T-helper 1 cell treated with Interleukin-12 subunit alpha and Interleukin-12 subunit beta and Interleukin-4 antibody, amounts not matched to agents 30 μg/mL and 1 μg/mL, for 36 hours (primary cell): Measurements from ENCODE around the gene NFATC1.
"Not testable (repeated sequence)": the region's sequence is repeated elsewhere in the genome, so short reads cannot be mapped to it uniquely, and the experiment has no call there.

ENCODE experiments used
- H3K27ac Mint-ChIP-seq: one replicate; pipeline ENCODE4 v1.8.0; 2021; ENCODE audit warnings: mild to moderate bottlenecking, mixed read lengths
- H3K27me3 Mint-ChIP-seq: one replicate; pipeline ENCODE4 v1.8.0; 2021; ENCODE audit warnings: low read depth, mixed read lengths
- H3K36me3 Mint-ChIP-seq: one replicate; pipeline ENCODE4 v1.8.0; 2021; ENCODE audit warnings: low read depth, mixed read lengths
- H3K4me1 Mint-ChIP-seq: one replicate; pipeline ENCODE4 v1.8.0; 2021; ENCODE audit warnings: low read depth, mixed read lengths
- H3K4me3 Mint-ChIP-seq: one replicate; pipeline ENCODE4 v1.8.0; 2021; ENCODE audit warnings: mild to moderate bottlenecking, moderate library complexity, mixed read lengths
- H3K9me3 Mint-ChIP-seq: one replicate; pipeline ENCODE4 v1.8.0; 2021; ENCODE audit warnings: mixed read lengths

NFATC1 gene

GRCh38 chr18:79476031-79476917 is 80.5 kb downstream of the NFATC1 start:
- H3K4me1 Mint-ChIP-seq = peaks cover 1% of the 10 kb centered on the region
- peaks cover 10% of the 10 kb centered on the region for H3K36me3 Mint-ChIP-seq
- H3K9me3 Mint-ChIP-seq = no peaks in the 10 kb centered on the region
- no peak overlapping the region for H3K4me3 Mint-ChIP-seq
- no peaks in the 10 kb centered on the region for H3K27me3 Mint-ChIP-seq
- no peak overlapping the region for H3K27ac Mint-ChIP-seq

- peaks cover 9% of the 10 kb centered on the region for H3K36me3 Mint-ChIP-seq
- H3K27me3 Mint-ChIP-seq = no peaks in the 10 kb centered on the region
- peaks cover 1% of the 10 kb centered on the region for H3K4me1 Mint-ChIP-seq
- H3K27ac Mint-ChIP-seq = no peak overlapping the region
- H3K9me3 Mint-ChIP-seq = no peaks in the 10 kb centered on the region
- H3K4me3 Mint-ChIP-seq = no peak overlapping the region
Observed at GRCh38 chr18:79476918-79477571, 81.3 kb downstream of the NFATC1 start.

GRCh38 chr18:79477711-79478483 is 82.2 kb downstream of the NFATC1 start:
- Mint-ChIP-seq H3K27ac (no peak overlapping the region), H3K36me3 (peaks cover 9% of the 10 kb centered on the region), H3K4me1 (peaks cover 1% of the 10 kb centered on the region), H3K27me3 (no peaks in the 10 kb centered on the region), H3K9me3 (no peaks in the 10 kb centered on the region), H3K4me3 (no peak overlapping the region)

GRCh38 chr18:79478484-79479115 is 82.9 kb downstream of the NFATC1 start:
- H3K36me3 Mint-ChIP-seq = peaks cover 7% of the 10 kb centered on the region
- no peak overlapping the region for H3K4me3 Mint-ChIP-seq
- H3K4me1 Mint-ChIP-seq = peaks cover 1% of the 10 kb centered on the region
- no peaks in the 10 kb centered on the region for H3K9me3 Mint-ChIP-seq
- no peak overlapping the region for H3K27ac Mint-ChIP-seq
- no peaks in the 10 kb centered on the region for H3K27me3 Mint-ChIP-seq

GRCh38 chr18:79479116-79479760 is 83.5 kb downstream of the NFATC1 start:
- Mint-ChIP-seq H3K27ac (no peak overlapping the region), H3K9me3 (no peaks in the 10 kb centered on the region), H3K27me3 (no peaks in the 10 kb centered on the region), H3K36me3 (peaks cover 7% of the 10 kb centered on the region), H3K4me1 (peaks cover 1% of the 10 kb centered on the region), H3K4me3 (no peak overlapping the region)

- Mint-ChIP-seq H3K27ac (no peak overlapping the region), H3K4me3 (no peak overlapping the region), H3K36me3 (peaks cover 7% of the 10 kb centered on the region), H3K4me1 (peaks cover 1% of the 10 kb centered on the region), H3K9me3 (no peaks in the 10 kb centered on the region), H3K27me3 (no peaks in the 10 kb centered on the region)
Observed at GRCh38 chr18:79479761-79480161, 84.0 kb downstream of the NFATC1 start.

GRCh38 chr18:79480171-79481045 is 84.7 kb downstream of the NFATC1 start:
- Mint-ChIP-seq H3K4me3 (no peak overlapping the region), H3K9me3 (no peaks in the 10 kb centered on the region), H3K36me3 (peaks cover 7% of the 10 kb centered on the region), H3K27me3 (no peaks in the 10 kb centered on the region), H3K4me1 (peaks cover 1% of the 10 kb centered on the region), H3K27ac (no peak overlapping the region)

- no peaks in the 10 kb centered on the region for H3K27me3 Mint-ChIP-seq
- no peak overlapping the region for H3K27ac Mint-ChIP-seq
- H3K36me3 Mint-ChIP-seq = peaks cover 7% of the 10 kb centered on the region
- no peaks in the 10 kb centered on the region for H3K9me3 Mint-ChIP-seq
- peaks cover 1% of the 10 kb centered on the region for H3K4me1 Mint-ChIP-seq
- no peak overlapping the region for H3K4me3 Mint-ChIP-seq
Observed at GRCh38 chr18:79481046-79481790, 85.5 kb downstream of the NFATC1 start.

- H3K36me3 Mint-ChIP-seq, H3K4me1 Mint-ChIP-seq, H3K9me3 Mint-ChIP-seq, H3K4me3 Mint-ChIP-seq, H3K27ac Mint-ChIP-seq, H3K27me3 Mint-ChIP-seq: not testable (repeated sequence)
Observed at GRCh38 chr18:79483393-79483792, 87.7 kb downstream of the NFATC1 start.

- Mint-ChIP-seq H3K9me3 (no peaks in the 10 kb centered on the region), H3K27ac (no peak overlapping the region), H3K4me1 (no peaks in the 10 kb centered on the region), H3K36me3 (no peaks in the 10 kb centered on the region), H3K27me3 (no peaks in the 10 kb centered on the region), H3K4me3 (no peak overlapping the region)
Observed at GRCh38 chr18:79483971-79484491, 88.3 kb downstream of the NFATC1 start.

GRCh38 chr18:79484661-79485621 is 89.2 kb downstream of the NFATC1 start:
- Mint-ChIP-seq H3K27ac (no peak overlapping the region), H3K36me3 (no peaks in the 10 kb centered on the region), H3K9me3 (no peaks in the 10 kb centered on the region), H3K4me3 (no peak overlapping the region), H3K27me3 (no peaks in the 10 kb centered on the region), H3K4me1 (no peaks in the 10 kb centered on the region)
